WTC11 (cell line): ENCODE data around the gene C22orf42. TPM values are rescaled to one million over a fixed set of nuclear protein-coding genes. Genes with fewer than 3 reads are reported as not detected.

Experiments
- ATF1 ChIP-seq: sonication (generic); formaldehyde crosslinking; IDR thresholded peaks from 2 replicates; pipeline ENCODE4 v1.8.1; 2023; ENCODE audit warnings: mild to moderate bottlenecking, moderate library complexity, missing genetic modification reagents
- CBFB ChIP-seq: sonication (generic); formaldehyde crosslinking; IDR thresholded peaks from 2 replicates; pipeline ENCODE4 v1.8.1; 2022; ENCODE audit warnings: mild to moderate bottlenecking, low read depth, missing genetic modification reagents
- CDX4 ChIP-seq: fragments of 250-450 bp; sonication (Bioruptor Pico); IDR thresholded peaks from 2 replicates; pipeline ENCODE4 v1.9.0; 2021; ENCODE audit warnings: moderate library complexity, mild to moderate bottlenecking, inconsistent platforms, borderline replicate concordance
- ELF4 ChIP-seq: sonication (generic); formaldehyde crosslinking; IDR thresholded peaks from 2 replicates; pipeline ENCODE4 v1.8.1; 2022; ENCODE audit warnings: low read depth, mild to moderate bottlenecking, moderate library complexity, missing genetic modification reagents
- ERG ChIP-seq: fragments of 250-450 bp; sonication (Bioruptor Pico); IDR thresholded peaks from 2 replicates; pipeline ENCODE4 v1.8.0; 2021; ENCODE audit warnings: mild to moderate bottlenecking
- FOXP1 ChIP-seq: sonication (generic); formaldehyde crosslinking; IDR thresholded peaks from 2 replicates; pipeline ENCODE4 v1.8.0; 2022; ENCODE audit warnings: missing genetic modification reagents, mild to moderate bottlenecking, moderate library complexity, borderline replicate concordance
- JAZF1 ChIP-seq: fragments of 250-450 bp; sonication (Bioruptor Pico); IDR thresholded peaks from 2 replicates; pipeline ENCODE4 v1.9.0; 2021; ENCODE audit warnings: moderate library complexity, mild to moderate bottlenecking, inconsistent platforms
- MYBL2 ChIP-seq: sonication (generic); formaldehyde crosslinking; IDR thresholded peaks from 2 replicates; pipeline ENCODE4 v1.8.1; 2023; ENCODE audit warnings: mild to moderate bottlenecking, moderate library complexity, missing genetic modification reagents
- NFE2L1 ChIP-seq: sonication (generic); formaldehyde crosslinking; IDR thresholded peaks from 2 replicates; pipeline ENCODE4 v1.8.1; 2023; ENCODE audit warnings: missing genetic modification reagents
- NR3C1 ChIP-seq: sonication (generic); formaldehyde crosslinking; conservative IDR thresholded peaks from 2 replicates; pipeline ENCODE4 v1.8.1; 2023; ENCODE audit warnings: low read depth, mild to moderate bottlenecking, missing genetic modification reagents
- OVOL2 ChIP-seq: fragments of 250-450 bp; sonication (Bioruptor Pico); IDR thresholded peaks from 2 replicates; pipeline ENCODE4 v1.9.0; 2021; ENCODE audit warnings: mild to moderate bottlenecking, borderline replicate concordance
- SP1 ChIP-seq: sonication (generic); formaldehyde crosslinking; conservative IDR thresholded peaks from 2 replicates; pipeline ENCODE4 v1.8.1; 2022; ENCODE audit warnings: missing genetic modification reagents
- TEAD1 ChIP-seq: sonication (generic); formaldehyde crosslinking; IDR thresholded peaks from 2 replicates; pipeline ENCODE4 v1.8.0; 2022; ENCODE audit warnings: mild to moderate bottlenecking, missing genetic modification reagents
- ZNF121 ChIP-seq: sonication (generic); formaldehyde crosslinking; IDR thresholded peaks from 2 replicates; pipeline ENCODE4 v1.8.0; 2023; ENCODE audit warnings: missing genetic modification reagents
- ZNF219 ChIP-seq: sonication (generic); formaldehyde crosslinking; IDR thresholded peaks from 2 replicates; pipeline ENCODE4 v1.8.0; 2023; ENCODE audit warnings: missing genetic modification reagents, mild to moderate bottlenecking, borderline replicate concordance
- ZNF425 ChIP-seq: fragments of 250-450 bp; sonication (Bioruptor Pico); conservative IDR thresholded peaks from 2 replicates; pipeline ENCODE4 v1.9.0; 2021; ENCODE audit warnings: mild to moderate bottlenecking
- total RNA-seq: library from RNA; stranded (reverse); gene quantifications from 3 replicates; pipeline ENCODE4 v1.2.3, GENCODE V29; 2021
- TF ChIP-seq, protein P1 (sequence below): fragments of 250-450 bp; sonication (Bioruptor Pico); IDR thresholded peaks from 2 replicates; pipeline ENCODE4 v1.9.0; 2021; ENCODE audit warnings: mild to moderate bottlenecking, borderline replicate concordance
- TF ChIP-seq, protein P2 (sequence below): sonication (generic); formaldehyde crosslinking; IDR thresholded peaks from 2 replicates; pipeline ENCODE4 v1.8.0; 2023; ENCODE audit warnings: mild to moderate bottlenecking, missing genetic modification reagents
- TF ChIP-seq, protein P3 (sequence below): sonication (generic); formaldehyde crosslinking; conservative IDR thresholded peaks from 2 replicates; pipeline ENCODE4 v1.8.1; 2022; ENCODE audit warnings: mild to moderate bottlenecking, missing genetic modification reagents
- TF ChIP-seq, protein P4 (sequence below): sonication (generic); formaldehyde crosslinking; IDR thresholded peaks from 2 replicates; pipeline ENCODE4 v1.8.1; 2022; ENCODE audit warnings: low read depth, missing genetic modification reagents, borderline replicate concordance
- TF ChIP-seq, protein P5 (sequence below): sonication (generic); formaldehyde crosslinking; IDR thresholded peaks from 2 replicates; pipeline ENCODE4 v1.8.0; 2022; ENCODE audit warnings: mild to moderate bottlenecking, missing genetic modification reagents

The C22orf42 gene
- total RNA-seq, 1 experiment from 2014 or later: 0.61 TPM

DNA sequence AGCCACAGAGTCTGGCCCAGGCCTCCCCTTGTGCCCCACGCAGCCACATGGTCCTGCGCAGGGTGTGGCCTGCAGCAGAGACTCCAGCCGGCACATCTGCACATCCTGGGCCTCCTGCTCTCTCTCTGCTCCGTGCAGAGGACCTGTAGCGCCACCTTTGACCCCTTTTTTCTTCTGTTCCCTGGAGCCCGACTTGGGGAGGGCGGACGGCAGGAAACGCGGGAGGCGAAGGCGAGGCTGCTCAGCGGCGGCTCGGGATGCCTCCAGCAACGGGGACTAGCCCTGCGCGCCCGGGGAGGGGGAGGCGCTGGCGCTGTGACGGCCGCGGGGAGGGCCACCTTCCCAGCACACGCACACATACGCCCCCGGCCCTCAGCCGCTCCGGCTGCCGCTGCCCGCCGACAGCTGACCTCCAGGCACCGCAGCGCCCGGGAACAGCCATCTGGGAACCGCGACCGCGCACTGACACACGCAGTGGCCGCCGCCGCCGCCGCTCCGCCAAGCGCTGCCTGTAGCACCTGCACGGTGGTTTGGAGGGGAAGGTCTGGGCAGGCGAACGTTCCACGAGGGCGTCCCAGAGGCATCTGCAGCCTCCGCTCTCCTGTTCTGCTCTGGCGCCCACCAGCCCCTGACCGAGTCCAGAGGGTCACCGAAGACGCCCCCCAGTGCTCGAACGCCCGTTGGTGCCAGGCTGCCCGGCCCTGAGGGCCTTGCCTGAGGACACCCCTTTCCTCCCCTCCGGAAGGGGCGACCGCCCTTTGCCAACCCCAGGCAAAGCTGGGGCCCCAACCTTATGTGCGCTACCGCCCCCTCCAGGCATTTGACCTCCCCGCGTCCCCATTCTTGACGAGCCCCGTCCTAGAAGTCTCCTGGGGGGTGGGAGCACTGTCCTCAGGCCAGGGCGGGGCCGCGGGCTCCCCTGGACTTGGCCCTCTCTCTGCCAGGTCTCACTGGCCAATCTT is 16.9 kb upstream of the C22orf42 start (continued):
- TF ChIP-seq, protein P1, sequence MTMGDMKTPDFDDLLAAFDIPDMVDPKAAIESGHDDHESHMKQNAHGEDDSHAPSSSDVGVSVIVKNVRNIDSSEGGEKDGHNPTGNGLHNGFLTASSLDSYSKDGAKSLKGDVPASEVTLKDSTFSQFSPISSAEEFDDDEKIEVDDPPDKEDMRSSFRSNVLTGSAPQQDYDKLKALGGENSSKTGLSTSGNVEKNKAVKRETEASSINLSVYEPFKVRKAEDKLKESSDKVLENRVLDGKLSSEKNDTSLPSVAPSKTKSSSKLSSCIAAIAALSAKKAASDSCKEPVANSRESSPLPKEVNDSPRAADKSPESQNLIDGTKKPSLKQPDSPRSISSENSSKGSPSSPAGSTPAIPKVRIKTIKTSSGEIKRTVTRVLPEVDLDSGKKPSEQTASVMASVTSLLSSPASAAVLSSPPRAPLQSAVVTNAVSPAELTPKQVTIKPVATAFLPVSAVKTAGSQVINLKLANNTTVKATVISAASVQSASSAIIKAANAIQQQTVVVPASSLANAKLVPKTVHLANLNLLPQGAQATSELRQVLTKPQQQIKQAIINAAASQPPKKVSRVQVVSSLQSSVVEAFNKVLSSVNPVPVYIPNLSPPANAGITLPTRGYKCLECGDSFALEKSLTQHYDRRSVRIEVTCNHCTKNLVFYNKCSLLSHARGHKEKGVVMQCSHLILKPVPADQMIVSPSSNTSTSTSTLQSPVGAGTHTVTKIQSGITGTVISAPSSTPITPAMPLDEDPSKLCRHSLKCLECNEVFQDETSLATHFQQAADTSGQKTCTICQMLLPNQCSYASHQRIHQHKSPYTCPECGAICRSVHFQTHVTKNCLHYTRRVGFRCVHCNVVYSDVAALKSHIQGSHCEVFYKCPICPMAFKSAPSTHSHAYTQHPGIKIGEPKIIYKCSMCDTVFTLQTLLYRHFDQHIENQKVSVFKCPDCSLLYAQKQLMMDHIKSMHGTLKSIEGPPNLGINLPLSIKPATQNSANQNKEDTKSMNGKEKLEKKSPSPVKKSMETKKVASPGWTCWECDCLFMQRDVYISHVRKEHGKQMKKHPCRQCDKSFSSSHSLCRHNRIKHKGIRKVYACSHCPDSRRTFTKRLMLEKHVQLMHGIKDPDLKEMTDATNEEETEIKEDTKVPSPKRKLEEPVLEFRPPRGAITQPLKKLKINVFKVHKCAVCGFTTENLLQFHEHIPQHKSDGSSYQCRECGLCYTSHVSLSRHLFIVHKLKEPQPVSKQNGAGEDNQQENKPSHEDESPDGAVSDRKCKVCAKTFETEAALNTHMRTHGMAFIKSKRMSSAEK: no peak
- TF ChIP-seq OVOL2 (CRISPR knock-in tag) (no peak), ZNF425 (no peak), SP1 (CRISPR knock-in tag) (0 out of 2 replicates have a peak, but pooled peaks have one; percentile 21), MYBL2 (CRISPR knock-in tag) (peak; percentile 29; the same call in 1 of the 2 replicates), NFE2L1 (CRISPR knock-in tag) (0 out of 2 replicates have a peak, but pooled peaks have one; percentile 18), CBFB (CRISPR knock-in tag) (no peak), TEAD1 (peak; percentile 79), FOXP1 (CRISPR knock-in tag) (peak; percentile 69), NR3C1 (CRISPR knock-in tag) (no peak), ATF1 (CRISPR knock-in tag) (no peak), ELF4 (CRISPR knock-in tag) (no peak), ZNF219 (CRISPR knock-in tag) (no peak), ZNF121 (CRISPR knock-in tag) (no peak), CDX4 (CRISPR knock-in tag) (no peak), JAZF1 (CRISPR knock-in tag) (no peak), ERG (CRISPR knock-in tag) (no peak)
- TF ChIP-seq, protein P2, sequence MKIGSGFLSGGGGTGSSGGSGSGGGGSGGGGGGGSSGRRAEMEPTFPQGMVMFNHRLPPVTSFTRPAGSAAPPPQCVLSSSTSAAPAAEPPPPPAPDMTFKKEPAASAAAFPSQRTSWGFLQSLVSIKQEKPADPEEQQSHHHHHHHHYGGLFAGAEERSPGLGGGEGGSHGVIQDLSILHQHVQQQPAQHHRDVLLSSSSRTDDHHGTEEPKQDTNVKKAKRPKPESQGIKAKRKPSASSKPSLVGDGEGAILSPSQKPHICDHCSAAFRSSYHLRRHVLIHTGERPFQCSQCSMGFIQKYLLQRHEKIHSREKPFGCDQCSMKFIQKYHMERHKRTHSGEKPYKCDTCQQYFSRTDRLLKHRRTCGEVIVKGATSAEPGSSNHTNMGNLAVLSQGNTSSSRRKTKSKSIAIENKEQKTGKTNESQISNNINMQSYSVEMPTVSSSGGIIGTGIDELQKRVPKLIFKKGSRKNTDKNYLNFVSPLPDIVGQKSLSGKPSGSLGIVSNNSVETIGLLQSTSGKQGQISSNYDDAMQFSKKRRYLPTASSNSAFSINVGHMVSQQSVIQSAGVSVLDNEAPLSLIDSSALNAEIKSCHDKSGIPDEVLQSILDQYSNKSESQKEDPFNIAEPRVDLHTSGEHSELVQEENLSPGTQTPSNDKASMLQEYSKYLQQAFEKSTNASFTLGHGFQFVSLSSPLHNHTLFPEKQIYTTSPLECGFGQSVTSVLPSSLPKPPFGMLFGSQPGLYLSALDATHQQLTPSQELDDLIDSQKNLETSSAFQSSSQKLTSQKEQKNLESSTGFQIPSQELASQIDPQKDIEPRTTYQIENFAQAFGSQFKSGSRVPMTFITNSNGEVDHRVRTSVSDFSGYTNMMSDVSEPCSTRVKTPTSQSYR: 0 out of 2 replicates have a peak, but pooled peaks have one; percentile 45
- TF ChIP-seq, protein P3, sequence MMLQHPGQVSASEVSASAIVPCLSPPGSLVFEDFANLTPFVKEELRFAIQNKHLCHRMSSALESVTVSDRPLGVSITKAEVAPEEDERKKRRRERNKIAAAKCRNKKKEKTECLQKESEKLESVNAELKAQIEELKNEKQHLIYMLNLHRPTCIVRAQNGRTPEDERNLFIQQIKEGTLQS (CRISPR knock-in tag): no peak
- TF ChIP-seq, protein P4, sequence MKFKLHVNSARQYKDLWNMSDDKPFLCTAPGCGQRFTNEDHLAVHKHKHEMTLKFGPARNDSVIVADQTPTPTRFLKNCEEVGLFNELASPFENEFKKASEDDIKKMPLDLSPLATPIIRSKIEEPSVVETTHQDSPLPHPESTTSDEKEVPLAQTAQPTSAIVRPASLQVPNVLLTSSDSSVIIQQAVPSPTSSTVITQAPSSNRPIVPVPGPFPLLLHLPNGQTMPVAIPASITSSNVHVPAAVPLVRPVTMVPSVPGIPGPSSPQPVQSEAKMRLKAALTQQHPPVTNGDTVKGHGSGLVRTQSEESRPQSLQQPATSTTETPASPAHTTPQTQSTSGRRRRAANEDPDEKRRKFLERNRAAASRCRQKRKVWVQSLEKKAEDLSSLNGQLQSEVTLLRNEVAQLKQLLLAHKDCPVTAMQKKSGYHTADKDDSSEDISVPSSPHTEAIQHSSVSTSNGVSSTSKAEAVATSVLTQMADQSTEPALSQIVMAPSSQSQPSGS (CRISPR knock-in tag): no peak
- TF ChIP-seq, protein P5, sequence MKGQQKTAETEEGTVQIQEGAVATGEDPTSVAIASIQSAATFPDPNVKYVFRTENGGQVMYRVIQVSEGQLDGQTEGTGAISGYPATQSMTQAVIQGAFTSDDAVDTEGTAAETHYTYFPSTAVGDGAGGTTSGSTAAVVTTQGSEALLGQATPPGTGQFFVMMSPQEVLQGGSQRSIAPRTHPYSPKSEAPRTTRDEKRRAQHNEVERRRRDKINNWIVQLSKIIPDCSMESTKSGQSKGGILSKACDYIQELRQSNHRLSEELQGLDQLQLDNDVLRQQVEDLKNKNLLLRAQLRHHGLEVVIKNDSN (CRISPR knock-in tag): peak; percentile 57; the same call in 1 of the 2 replicates
